Heart left ventricle (tissue), 16 donors: ENCODE results near the gene PRKG1. TPM values are rescaled to one million over a fixed set of nuclear protein-coding genes. Genes with fewer than 3 reads are reported as not detected.
A peak's percentile ranks its signal among the peaks of the same experiment; 100 is the strongest.

Source experiments
- ATAC-seq, 4 donors: fragments of 200-7000 bp; cut with Tn5 transposase; one replicate each; pipeline ENCODE4 v1.9.1; 2020 to 2022; ENCODE audit warnings: moderate library complexity in 4 of 4, mild to moderate bottlenecking in 3 of 4, moderate number of reproducible peaks in 1 of 4
- DNase-seq, 5 donors: peaks; one replicate each; pipeline ENCODE4 v3.0.0-alpha.2; 2020
- H3K27ac ChIP-seq, 12 donors: fragments of 200-600 bp; sonication (generic) in 4 of 12; one replicate each; pipeline versions ENCODE4 v1.5.0 to v1.8.0; 2016 to 2022; ENCODE audit warnings: mild to moderate bottlenecking in 2 of 12
- H3K27me3 ChIP-seq, 9 donors: fragments of 200-600 bp; sonication (generic) in 2 of 9; one replicate each; pipeline versions ENCODE4 v1.5.1 to v1.8.0; 2016 to 2022; ENCODE audit warnings: mild to moderate bottlenecking in 3 of 9
- H3K36me3 ChIP-seq, 9 donors: fragments of 200-600 bp; sonication (generic) in 2 of 9; one replicate each; pipeline versions ENCODE4 v1.5.0 to v1.8.0; 2018 to 2022; ENCODE audit warnings: mild to moderate bottlenecking in 2 of 9
- H3K4me1 ChIP-seq, 12 donors: fragments of 200-600 bp; sonication (generic) in 4 of 12; one replicate each; pipeline versions ENCODE4 v1.5.0 to v1.8.0; 2016 to 2022; ENCODE audit warnings: mild to moderate bottlenecking in 3 of 12
- H3K4me3 ChIP-seq, 12 donors: fragments of 200-600 bp; sonication (generic) in 4 of 12; one replicate each; pipeline versions ENCODE4 v1.5.0 to v1.8.0; 2017 to 2022; ENCODE audit warnings: mild to moderate bottlenecking in 9 of 12, moderate library complexity in 4 of 12
- H3K9me3 ChIP-seq, 12 donors: fragments of 200-600 bp; sonication (generic) in 4 of 12; one replicate each; pipeline versions ENCODE4 v1.5.0 to v1.8.0; 2016 to 2022; ENCODE audit warnings: mild to moderate bottlenecking in 1 of 12
- POLR2A ChIP-seq, 2 donors: fragments of 450-650 bp; IDR thresholded peaks; one replicate each; pipeline ENCODE4 v1.6.1; 2017; ENCODE audit warnings: antibody characterized with exemption in 2 of 2, mild to moderate bottlenecking in 2 of 2, moderate library complexity in 2 of 2
- WGBS, 4 donors: extraction: QIAGEN DNeasy Blood & Tissue Kit in 2 of 4; methylation state at CpG; one replicate each; pipeline versions ENCODE4 v1.1.5 to v1.1.7; 2013 to 2018; 5-methylcytosine and 5-hydroxymethylcytosine counted together
- intact Hi-C, 10 donors: fragments of 100-400 bp; cut with DNase I; formaldehyde crosslinking; loops; one replicate each; pipeline versions ENCODE4 v1.11.1 to v1.14.2; 2022
- polyA plus RNA-seq, 2 donors: library from polyadenylated mRNA; stranded (reverse); fragments of 200-250 nt; gene quantifications; one replicate each; pipeline ENCODE4 v1.2.3, GENCODE V29; 2013
- total RNA-seq, 9 donors: library from RNA; depleted of rRNA in 2 of 9; stranded (reverse); fragments of >200 nt in 2 of 9; fragmentation: NEBNext Ultra II Directional in 3 of 9; extraction: Animal tissue kit (Norgen Biotek cat#: 25700) in 3 of 9; gene quantifications; one replicate each; pipeline versions ENCODE4 v1.1.0 to v1.2.4, GENCODE V29; 2016 to 2023
- TF ChIP-seq, protein P1 (sequence below), 12 donors: fragments of 200-600 bp; sonication (generic) in 4 of 12; IDR thresholded peaks; one replicate each; pipeline versions ENCODE4 v1.5.0 to v1.8.0; 2018 to 2022; ENCODE audit warnings: antibody characterized with exemption in 12 of 12, mild to moderate bottlenecking in 5 of 12
- donor health status: ischemic (EF 13 %, LVEDD 7.1; RV severe dilation, severe dysfunction).
- donor health status: healthy with polysubstance abuse.
- donor health status: DM: no; HTN: yes; CAD: no.
- donor health status: DM: no; HTN: no; CAD: no.
- donor health status: ischemic (EF 25% LVEDD 6.9; RV normal size, moderate dysfunction).
- donor health status: ischemic (EF 25% LVEDD 5.7; RV mildly dilated, moderate dysfunction).
- donor health status: healthy.
- donor health status: DM: yes; HTN: yes; CAD: no.
- donor health status: ischemic (EF 35%, LVEDD 5.7; RV mildly dilated, moderate dysfunction).
- donor health status: nonischemic (EF 11% LVEDD 7.7; RV severe dilation, severe dysfunction).
- donor health status: DM: yes; HTN: yes; CAD: no.
- donor health status: PGD.
- donor health status: ischemic (EF 29% LVEDD 5.4; RV normal size, mild dysfunction).
- donor health status: nonischemic (EF 23%, LVEDD 6.1; RV moderate dilation, normal function).

Gene PRKG1
- total and polyA plus RNA-seq, 11 donors = 5.5 to 37.3 (median 29.3) TPM

DNA sequence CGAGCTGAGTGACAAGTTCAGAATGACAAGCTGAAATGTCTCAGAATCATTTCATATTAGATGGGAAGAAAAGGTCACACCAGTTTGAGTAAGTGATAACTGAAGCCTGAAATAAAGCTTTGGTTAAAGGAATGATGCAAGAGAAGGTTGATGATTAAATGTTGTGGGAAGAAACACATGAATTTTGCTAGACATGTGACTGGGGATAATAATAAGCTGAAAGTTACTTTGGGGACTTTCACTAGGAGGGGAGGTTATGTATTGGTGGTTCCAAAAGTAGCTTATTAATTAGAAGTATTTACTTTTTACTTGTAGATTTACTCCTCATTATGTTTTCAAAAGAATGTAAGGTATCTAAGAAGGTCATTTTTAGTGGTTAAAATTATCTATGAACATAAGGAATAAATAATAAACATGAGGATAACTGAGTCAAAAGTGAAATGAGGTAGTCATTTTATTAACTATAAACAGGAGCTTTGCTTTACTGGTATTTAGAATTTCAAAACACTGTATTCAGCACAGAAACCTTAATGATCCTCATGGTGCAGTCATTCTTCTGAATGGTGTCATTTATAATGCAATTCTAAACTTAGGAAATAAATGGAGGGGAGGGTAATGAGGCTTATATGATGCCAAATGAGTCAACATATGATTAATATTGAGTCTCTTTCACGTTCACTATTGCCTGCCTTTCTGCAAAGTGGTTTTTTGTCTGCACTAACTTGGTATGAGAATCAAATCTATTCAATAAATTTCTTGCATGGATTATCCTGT lies 63.7 kb downstream of the PRKG1 start:
- Histone ChIP-seq H3K36me3 (no peaks in the 10 kb centered on the region), H3K4me3 (no peak overlapping the region), H3K27me3 (no peaks in the 10 kb centered on the region), H3K4me1 (peaks cover 0 to 25% (median 3%) of the 10 kb centered on the region in 12 donors), H3K27ac (no peak overlapping the region), H3K9me3 (no peaks in the 10 kb centered on the region)
- WGBS, 4 donors = 66 to 74% (median 70%) methylated on average over 2 of the region's 2 CpGs
- intact Hi-C loops = no loop called here
- TF ChIP-seq, protein P1, sequence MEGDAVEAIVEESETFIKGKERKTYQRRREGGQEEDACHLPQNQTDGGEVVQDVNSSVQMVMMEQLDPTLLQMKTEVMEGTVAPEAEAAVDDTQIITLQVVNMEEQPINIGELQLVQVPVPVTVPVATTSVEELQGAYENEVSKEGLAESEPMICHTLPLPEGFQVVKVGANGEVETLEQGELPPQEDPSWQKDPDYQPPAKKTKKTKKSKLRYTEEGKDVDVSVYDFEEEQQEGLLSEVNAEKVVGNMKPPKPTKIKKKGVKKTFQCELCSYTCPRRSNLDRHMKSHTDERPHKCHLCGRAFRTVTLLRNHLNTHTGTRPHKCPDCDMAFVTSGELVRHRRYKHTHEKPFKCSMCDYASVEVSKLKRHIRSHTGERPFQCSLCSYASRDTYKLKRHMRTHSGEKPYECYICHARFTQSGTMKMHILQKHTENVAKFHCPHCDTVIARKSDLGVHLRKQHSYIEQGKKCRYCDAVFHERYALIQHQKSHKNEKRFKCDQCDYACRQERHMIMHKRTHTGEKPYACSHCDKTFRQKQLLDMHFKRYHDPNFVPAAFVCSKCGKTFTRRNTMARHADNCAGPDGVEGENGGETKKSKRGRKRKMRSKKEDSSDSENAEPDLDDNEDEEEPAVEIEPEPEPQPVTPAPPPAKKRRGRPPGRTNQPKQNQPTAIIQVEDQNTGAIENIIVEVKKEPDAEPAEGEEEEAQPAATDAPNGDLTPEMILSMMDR (IDR thresholded peaks at IDR 0.05) = no peak
- TF ChIP-seq POLR2A (IDR thresholded peaks at IDR 0.05) = no peak
- DNase-seq (no peak), ATAC-seq (no peak)

DNA sequence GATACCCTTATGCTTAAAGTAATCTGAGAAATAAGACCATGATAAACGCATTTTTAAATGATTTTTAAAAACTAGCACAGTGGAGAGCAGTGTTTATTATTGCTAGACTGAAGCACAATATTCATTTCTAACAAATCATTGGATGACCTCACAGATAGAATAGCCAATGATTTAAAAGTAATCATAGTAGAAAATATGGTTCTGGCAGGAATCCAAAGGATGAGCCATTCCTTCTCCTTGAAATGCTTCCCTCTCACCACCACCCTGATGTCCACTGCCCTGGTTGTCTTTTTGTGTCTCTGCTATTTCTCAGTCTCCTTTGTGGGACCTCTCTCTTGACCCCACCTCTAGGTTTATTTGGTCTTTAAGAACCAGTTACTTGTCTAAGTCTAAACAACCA lies 64.9 kb downstream of the PRKG1 start:
- TF ChIP-seq, protein P1 (IDR thresholded peaks at IDR 0.05) = no peak
- TF ChIP-seq POLR2A (IDR thresholded peaks at IDR 0.05) = no peak

DNA sequence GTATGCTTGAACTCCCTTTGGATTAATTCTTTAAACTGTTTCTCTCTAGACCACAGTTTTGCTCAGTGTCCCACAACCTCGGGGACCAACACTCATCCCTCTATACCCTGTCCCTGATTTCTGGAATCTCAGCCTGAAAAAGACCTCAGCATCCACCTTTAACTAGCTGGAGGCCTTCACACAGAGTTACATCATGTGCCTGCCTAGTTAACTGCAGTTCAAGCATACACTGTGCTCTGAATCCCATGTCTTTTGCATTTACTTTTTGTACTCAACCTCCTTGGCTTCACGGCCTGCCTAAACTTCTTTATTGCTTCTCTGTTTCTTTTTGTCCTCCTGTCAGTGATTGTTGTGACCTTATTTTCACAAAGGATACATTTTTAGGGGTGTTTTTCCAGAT lies 66.7 kb downstream of the PRKG1 start:
- peaks cover 0 to 38% (median 7%) of the 10 kb centered on the region in 12 donors for H3K4me1 ChIP-seq
- no peaks in the 10 kb centered on the region for H3K27me3 ChIP-seq
- H3K36me3 ChIP-seq = no peaks in the 10 kb centered on the region
- ATAC-seq = peak; percentile 19 to 33 (median 28)
- DNase-seq = no peak
- H3K27ac ChIP-seq = peak overlapping the region in 4 of 12 donors; percentile 6 to 61 (median 30)
- WGBS, 4 donors = 61 to 77% (median 63%) methylated on average over 2 of the region's 2 CpGs
- TF ChIP-seq POLR2A (IDR thresholded peaks at IDR 0.05) = no peak
- TF ChIP-seq, protein P1 (IDR thresholded peaks at IDR 0.05) = no peak
- intact Hi-C loops = no loop called here
- H3K9me3 ChIP-seq = no peaks in the 10 kb centered on the region
- H3K4me3 ChIP-seq = no peak overlapping the region

More for the DNA sequence above, 64.9 kb downstream of the PRKG1 start:
- no peaks in the 10 kb centered on the region for H3K36me3 ChIP-seq
- H3K27ac ChIP-seq = no peak overlapping the region
- 76 to 89% (median 85%) methylated on average over 1 of the region's 1 CpG for WGBS, 4 donors
- no peak for DNase-seq
- no peaks in the 10 kb centered on the region for H3K9me3 ChIP-seq
- H3K27me3 ChIP-seq = no peaks in the 10 kb centered on the region
- ATAC-seq = no peak
- H3K4me1 ChIP-seq = peaks cover 0 to 25% (median 3%) of the 10 kb centered on the region in 12 donors
- H3K4me3 ChIP-seq = no peak overlapping the region
- intact Hi-C loops = no loop called here

DNA sequence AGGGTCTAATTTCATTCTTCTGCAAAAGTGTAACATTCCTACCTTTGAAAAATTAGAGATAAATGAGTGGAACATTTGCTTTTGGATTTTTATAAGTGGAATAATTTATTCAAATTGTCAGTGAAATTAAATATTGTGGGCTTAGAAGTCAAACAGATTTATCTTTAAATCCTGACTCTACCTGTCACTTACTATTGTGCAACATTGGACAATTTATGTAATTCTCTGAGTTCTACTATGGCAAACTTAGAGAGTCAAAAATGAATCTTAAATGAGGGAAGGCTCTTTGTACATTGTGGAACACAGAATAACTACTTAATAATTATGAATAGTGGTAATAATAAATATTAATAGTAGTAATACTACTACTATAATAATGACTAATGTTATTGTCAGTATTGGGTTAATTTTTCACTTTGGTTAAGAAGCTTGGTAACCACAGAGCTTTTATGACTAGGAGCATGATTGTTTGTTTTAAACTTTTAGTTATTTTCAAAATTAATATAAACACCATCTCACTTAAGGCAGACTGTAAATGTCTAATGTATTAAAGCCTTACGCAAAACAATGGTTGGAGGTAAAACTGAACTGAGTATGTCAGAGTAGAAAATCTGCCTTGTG lies 70.0 kb downstream of the PRKG1 start:
- Histone ChIP-seq H3K4me3 (no peak overlapping the region), H3K9me3 (no peaks in the 10 kb centered on the region), H3K27me3 (no peaks in the 10 kb centered on the region), H3K27ac (peak overlapping the region in 5 of 12 donors; percentile 33 to 68 (median 60)), H3K4me1 (peaks cover 0 to 51% (median 8%) of the 10 kb centered on the region in 12 donors), H3K36me3 (no peaks in the 10 kb centered on the region)
- ATAC-seq = no peak
- TF ChIP-seq, protein P1 (IDR thresholded peaks at IDR 0.05) = no peak
- no peak for TF ChIP-seq POLR2A (IDR thresholded peaks at IDR 0.05)
- no peak for DNase-seq
- intact Hi-C loops = no loop called here
- 92 to 99% (median 96%) methylated on average over 1 of the region's 1 CpG for WGBS, 4 donors
